ENCODE measurements around the gene IQCC. TPM values are rescaled to one million over a fixed set of nuclear protein-coding genes. Genes with fewer than 3 reads are reported as not detected.

The IQCC gene
- polyA plus RNA-seq, 3 donors, result 0.18 to 0.31 (median 0.28) TPM

GRCh38 chr1:32224285-32224684 lies 18.8 kb downstream of the IQCC start:
- WGBS (ENCODE audit: insufficient coverage), result no CpG with 5 or more reads among the region's 4 CpGs
- H4K20me1 ChIP-seq (ENCODE audit: insufficient read depth, low read length), result no peaks in the 10 kb centered on the region
- no peak for TF ChIP-seq CTCF (IDR thresholded peaks at IDR 0.05)
- peaks cover 31% of the 10 kb centered on the region for H3K79me2 ChIP-seq (ENCODE audit: insufficient read depth, low read length)
- Mint-ChIP-seq H3K4me3 (no peak overlapping the region), H3K4me1 (peaks cover 28% of the 10 kb centered on the region), H3K27ac (peak overlapping the region in 5 of 7 donors; percentile 17 to 99 (median 77)), H3K9me3 (no peaks in the 10 kb centered on the region), H3K36me3 (peaks cover 43 to 64% of the 10 kb centered on the region in 2 donors), H3K27me3 (ENCODE audit: low read depth in 3 of 3) (peaks cover 2% of the 10 kb centered on the region in 3 donors)
- peaks cover 38 to 59% of the 10 kb centered on the region in 2 donors for H3K36me3 ChIP-seq (replicated peaks in 1 of 2; ENCODE audit: control insufficient read depth in 1 of 2, insufficient read depth in 2 of 2, low read length in 2 of 2)
- no peaks in the 10 kb centered on the region for H3K27me3 ChIP-seq (ENCODE audit: control insufficient read depth in 2 of 2, insufficient read depth in 2 of 2, low read length in 2 of 2)
- no peak overlapping the region for H3K4me3 ChIP-seq (replicated peaks in 1 of 3; ENCODE audit: low read depth in 2 of 3, low read length in 3 of 3)
- H3K27ac ChIP-seq (ENCODE audit: low read depth in 1 of 2, low read length in 2 of 2), result peak overlapping the region in 1 of 2 donors; percentile 15
- peaks cover 18 to 28% of the 10 kb centered on the region in 2 donors for H3K4me1 ChIP-seq (ENCODE audit: control insufficient read depth in 1 of 2, insufficient read depth in 2 of 2, low read length in 2 of 2)
- H3K9me3 ChIP-seq (replicated peaks in 1 of 2; ENCODE audit: control insufficient read depth in 1 of 2, insufficient read depth in 1 of 2, low read length in 2 of 2), result no peaks in the 10 kb centered on the region
- H2AFZ ChIP-seq (ENCODE audit: insufficient read depth, low read depth, low read length, poor library complexity, severe bottlenecking), result no peak overlapping the region
- no peak overlapping the region for H3K9ac ChIP-seq (ENCODE audit: insufficient read depth, low read length, poor library complexity, severe bottlenecking)
- DNase-seq, result no peak
- no peak overlapping the region for H3K4me2 ChIP-seq (replicated peaks; ENCODE audit: extremely low read depth, low read length, poor library complexity, severe bottlenecking)
- intact Hi-C loops (cut with micrococcal nuclease), result loop anchor here in 1 of 2 donors (10.0 kb wide), 1 partner anchor 171 kb away; the partner anchor contains the start of gene BSDC1

- Histone ChIP-seq H3K4me1 (ENCODE audit: control insufficient read depth in 1 of 2, insufficient read depth in 2 of 2, low read length in 2 of 2) (no peaks in the 10 kb centered on the region), H3K27ac (ENCODE audit: low read depth in 1 of 2, low read length in 2 of 2) (no peak overlapping the region), H3K4me2 (replicated peaks; ENCODE audit: extremely low read depth, low read length, poor library complexity, severe bottlenecking) (no peak overlapping the region), H4K20me1 (ENCODE audit: insufficient read depth, low read length) (no peaks in the 10 kb centered on the region), H3K36me3 (replicated peaks in 1 of 2; ENCODE audit: control insufficient read depth in 1 of 2, insufficient read depth in 2 of 2, low read length in 2 of 2) (peaks cover 62 to 82% of the 10 kb centered on the region in 2 donors), H2AFZ (ENCODE audit: insufficient read depth, low read depth, low read length, poor library complexity, severe bottlenecking) (no peak overlapping the region), H3K4me3 (replicated peaks in 1 of 3; ENCODE audit: low read depth in 2 of 3, low read length in 3 of 3) (no peak overlapping the region), H3K79me2 (ENCODE audit: insufficient read depth, low read length) (peaks cover 2% of the 10 kb centered on the region), H3K9me3 (replicated peaks in 1 of 2; ENCODE audit: control insufficient read depth in 1 of 2, insufficient read depth in 1 of 2, low read length in 2 of 2) (no peaks in the 10 kb centered on the region), H3K9ac (ENCODE audit: insufficient read depth, low read length, poor library complexity, severe bottlenecking) (no peak overlapping the region), H3K27me3 (ENCODE audit: control insufficient read depth in 2 of 2, insufficient read depth in 2 of 2, low read length in 2 of 2) (no peaks in the 10 kb centered on the region)
- Mint-ChIP-seq H3K36me3 (peaks cover 61 to 86% of the 10 kb centered on the region in 2 donors), H3K4me1 (peaks cover 4% of the 10 kb centered on the region), H3K27me3 (ENCODE audit: low read depth in 3 of 3) (peaks cover 0 to 2% (median 2%) of the 10 kb centered on the region in 3 donors), H3K4me3 (no peak overlapping the region), H3K9me3 (no peaks in the 10 kb centered on the region), H3K27ac (peak overlapping the region in 1 of 7 donors; percentile 69)
- no peak for DNase-seq
- WGBS (ENCODE audit: insufficient coverage), result no CpG with 5 or more reads among the region's 3 CpGs
- TF ChIP-seq CTCF (IDR thresholded peaks at IDR 0.05), result no peak
- intact Hi-C loops (cut with micrococcal nuclease), result loop anchor here in 1 of 2 donors (10.0 kb wide), 1 partner anchor 166 kb away; the partner anchor contains the start of gene BSDC1
Observed at GRCh38 chr1:32228771-32229170, 23.3 kb downstream of the IQCC start.
